8988T (cell line): ENCODE results near the gene BACH1.

Experiments used
- DNase-seq: peaks from one replicate; pipeline ENCODE4 v3.0.0; 2011

Gene BACH1

GRCh38 chr21:29295066-29295650 is 3.6 kb upstream of the BACH1 start:
- no peak for DNase-seq

GRCh38 chr21:29296446-29296845 is 2.3 kb upstream of the BACH1 start:
- DNase-seq: no peak

- no peak for DNase-seq
These were observed 1.0 kb upstream of the BACH1 start for GRCh38 chr21:29297483-29298347.

GRCh38 chr21:29299046-29299915 is 559 bp downstream of the BACH1 start:
- DNase-seq: peak; percentile 31

- peak; percentile 18 for DNase-seq
These were observed 1.4 kb downstream of the BACH1 start for GRCh38 chr21:29299916-29300806.

- no peak for DNase-seq
These were observed 2.1 kb downstream of the BACH1 start for GRCh38 chr21:29300807-29301138.

GRCh38 chr21:29301691-29302090 is 3.0 kb downstream of the BACH1 start:
- no peak for DNase-seq

GRCh38 chr21:29302359-29302875 is 3.7 kb downstream of the BACH1 start:
- no peak for DNase-seq

GRCh38 chr21:29303288-29303687 is 4.6 kb downstream of the BACH1 start:
- no peak for DNase-seq

- no peak for DNase-seq
These were observed 5.9 kb downstream of the BACH1 start for GRCh38 chr21:29304597-29304996.

GRCh38 chr21:29305068-29305467 is 6.3 kb downstream of the BACH1 start:
- DNase-seq: no peak

- DNase-seq: no peak
These were observed 6.8 kb downstream of the BACH1 start for GRCh38 chr21:29305561-29305960.

GRCh38 chr21:29306920-29307319 is 8.2 kb downstream of the BACH1 start:
- no peak for DNase-seq

- no peak for DNase-seq
These were observed 9.2 kb downstream of the BACH1 start for GRCh38 chr21:29307718-29308455.

- DNase-seq: no peak
These were observed 9.7 kb downstream of the BACH1 start for GRCh38 chr21:29308456-29308783.

GRCh38 chr21:29309703-29310102 is 11.0 kb downstream of the BACH1 start:
- DNase-seq: no peak

GRCh38 chr21:29311802-29312201 is 13.1 kb downstream of the BACH1 start:
- DNase-seq: no peak

GRCh38 chr21:29312981-29313380 is 14.3 kb downstream of the BACH1 start:
- no peak for DNase-seq

GRCh38 chr21:29313662-29314408 is 15.1 kb downstream of the BACH1 start:
- DNase-seq: no peak

- DNase-seq: no peak
These were observed 16.5 kb downstream of the BACH1 start for GRCh38 chr21:29315131-29315749.
